Kidney epithelial cell (primary cell): ENCODE measurements around the gene STK4. TPM values are rescaled to one million over a fixed set of nuclear protein-coding genes. Genes with fewer than 3 reads are reported as not detected.

Experiments used
- DNase-seq: peaks from one replicate; pipeline ENCODE4 v3.0.0-alpha.2; 2010; ENCODE audit warnings: low read depth
- H3K27me3 ChIP-seq: 2 replicates; pipeline ENCODE4 v1.6.0; 2011; ENCODE audit warnings: low read length; ENCODE audit not compliant: control insufficient read depth, insufficient read depth
- H3K36me3 ChIP-seq: 2 replicates; pipeline ENCODE4 v1.5.1; 2011; ENCODE audit warnings: low read length; ENCODE audit not compliant: control insufficient read depth, insufficient read depth
- H3K4me3 ChIP-seq: 2 replicates; pipeline ENCODE4 v1.5.1; 2011; ENCODE audit warnings: low read depth, mild to moderate bottlenecking, control low read depth, low read length
- total RNA-seq: library from RNA; depleted of rRNA; stranded (reverse); fragments of >200 nt; gene quantifications from 2 replicates; pipeline ENCODE4 v1.2.3, GENCODE V29; 2015
- TF ChIP-seq, protein P1 (sequence below): IDR thresholded peaks from 2 replicates; pipeline ENCODE4 v1.5.1; 2011; ENCODE audit warnings: mild to moderate bottlenecking, moderate library complexity, low read length, control low read depth, inconsistent platforms; ENCODE audit not compliant: insufficient read depth, poor library complexity, severe bottlenecking

Gene STK4
- total RNA-seq, 1 donor from 2014 or later = 27.1 TPM

DNA sequence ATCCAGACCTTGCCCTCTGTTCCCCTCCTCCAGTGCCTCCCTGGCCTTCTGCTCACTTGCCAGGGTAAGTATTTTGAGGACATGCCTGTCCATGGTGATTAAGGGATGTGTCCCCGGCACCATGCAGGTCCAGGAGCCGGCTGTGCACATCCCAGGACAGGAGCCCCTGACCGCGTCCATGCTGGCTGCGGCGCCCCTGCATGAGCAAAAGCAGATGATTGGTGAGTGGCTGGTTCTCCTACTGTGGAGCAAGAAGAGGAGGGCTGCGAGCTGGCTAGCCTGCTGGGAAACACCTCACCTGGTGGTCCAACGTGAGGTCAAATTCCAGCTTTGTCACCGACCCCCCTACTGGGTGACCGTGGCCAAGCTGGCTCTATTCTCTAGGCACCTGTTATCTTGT lies 29.8 kb upstream of the STK4 start:
- Histone ChIP-seq H3K4me3 (no peak overlapping the region), H3K36me3 (no peaks in the 10 kb centered on the region), H3K27me3 (no peaks in the 10 kb centered on the region)
- TF ChIP-seq, protein P1, sequence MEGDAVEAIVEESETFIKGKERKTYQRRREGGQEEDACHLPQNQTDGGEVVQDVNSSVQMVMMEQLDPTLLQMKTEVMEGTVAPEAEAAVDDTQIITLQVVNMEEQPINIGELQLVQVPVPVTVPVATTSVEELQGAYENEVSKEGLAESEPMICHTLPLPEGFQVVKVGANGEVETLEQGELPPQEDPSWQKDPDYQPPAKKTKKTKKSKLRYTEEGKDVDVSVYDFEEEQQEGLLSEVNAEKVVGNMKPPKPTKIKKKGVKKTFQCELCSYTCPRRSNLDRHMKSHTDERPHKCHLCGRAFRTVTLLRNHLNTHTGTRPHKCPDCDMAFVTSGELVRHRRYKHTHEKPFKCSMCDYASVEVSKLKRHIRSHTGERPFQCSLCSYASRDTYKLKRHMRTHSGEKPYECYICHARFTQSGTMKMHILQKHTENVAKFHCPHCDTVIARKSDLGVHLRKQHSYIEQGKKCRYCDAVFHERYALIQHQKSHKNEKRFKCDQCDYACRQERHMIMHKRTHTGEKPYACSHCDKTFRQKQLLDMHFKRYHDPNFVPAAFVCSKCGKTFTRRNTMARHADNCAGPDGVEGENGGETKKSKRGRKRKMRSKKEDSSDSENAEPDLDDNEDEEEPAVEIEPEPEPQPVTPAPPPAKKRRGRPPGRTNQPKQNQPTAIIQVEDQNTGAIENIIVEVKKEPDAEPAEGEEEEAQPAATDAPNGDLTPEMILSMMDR = no peak
- no peak for DNase-seq

DNA sequence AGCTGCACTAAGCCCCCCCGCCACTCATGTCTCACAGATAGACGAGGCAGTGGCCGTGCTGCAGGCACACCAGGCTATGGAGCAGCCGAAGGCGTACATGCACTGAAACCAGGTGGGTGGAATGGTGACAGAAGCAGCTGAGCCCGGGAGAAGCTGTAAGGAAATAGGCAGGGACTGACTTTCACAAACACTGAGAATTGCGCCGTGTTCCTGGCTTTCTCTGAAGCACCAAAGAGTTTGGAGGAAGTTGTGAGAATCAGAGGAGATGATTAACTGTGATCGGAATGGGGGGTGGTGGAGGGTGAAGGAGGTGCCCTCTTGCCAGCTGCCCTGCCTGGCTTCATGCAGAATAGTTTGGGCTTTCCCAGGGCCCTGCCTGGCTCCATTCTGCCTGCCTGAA lies 27.7 kb upstream of the STK4 start:
- DNase-seq = no peak
- TF ChIP-seq, protein P1 = no peak
- Histone ChIP-seq H3K36me3 (peaks cover 3% of the 10 kb centered on the region), H3K27me3 (no peaks in the 10 kb centered on the region), H3K4me3 (no peak overlapping the region)

DNA sequence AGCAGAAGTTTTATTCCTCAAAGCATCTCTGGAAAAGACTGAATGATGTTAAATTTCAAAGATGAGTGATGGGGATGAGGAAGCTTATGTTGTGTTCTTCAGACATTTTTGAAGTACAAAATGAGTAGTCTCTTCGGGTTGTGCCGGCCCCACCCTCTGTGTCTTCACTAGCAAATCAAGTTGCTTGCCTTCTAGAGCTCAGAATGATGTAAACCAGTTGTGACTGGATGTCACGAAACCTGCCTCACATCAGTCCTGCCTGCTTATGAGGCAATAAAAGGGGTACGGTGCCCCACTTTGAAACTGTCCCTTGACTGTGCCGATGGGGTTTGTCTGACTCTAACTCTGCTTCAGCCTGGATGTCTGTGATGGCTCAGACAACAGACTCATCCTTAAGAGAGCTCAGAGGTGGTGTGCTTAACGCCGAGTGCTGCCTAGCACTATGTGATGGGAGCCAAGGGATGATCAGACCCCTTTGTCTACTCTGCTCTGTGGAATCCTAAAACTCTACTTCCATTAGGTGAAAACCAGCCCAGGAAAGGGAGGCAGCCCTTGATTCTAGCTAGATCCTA lies 25.1 kb upstream of the STK4 start:
- no peak overlapping the region for H3K4me3 ChIP-seq
- TF ChIP-seq, protein P1 = no peak
- no peaks in the 10 kb centered on the region for H3K27me3 ChIP-seq
- peaks cover 3% of the 10 kb centered on the region for H3K36me3 ChIP-seq
- no peak for DNase-seq

DNA sequence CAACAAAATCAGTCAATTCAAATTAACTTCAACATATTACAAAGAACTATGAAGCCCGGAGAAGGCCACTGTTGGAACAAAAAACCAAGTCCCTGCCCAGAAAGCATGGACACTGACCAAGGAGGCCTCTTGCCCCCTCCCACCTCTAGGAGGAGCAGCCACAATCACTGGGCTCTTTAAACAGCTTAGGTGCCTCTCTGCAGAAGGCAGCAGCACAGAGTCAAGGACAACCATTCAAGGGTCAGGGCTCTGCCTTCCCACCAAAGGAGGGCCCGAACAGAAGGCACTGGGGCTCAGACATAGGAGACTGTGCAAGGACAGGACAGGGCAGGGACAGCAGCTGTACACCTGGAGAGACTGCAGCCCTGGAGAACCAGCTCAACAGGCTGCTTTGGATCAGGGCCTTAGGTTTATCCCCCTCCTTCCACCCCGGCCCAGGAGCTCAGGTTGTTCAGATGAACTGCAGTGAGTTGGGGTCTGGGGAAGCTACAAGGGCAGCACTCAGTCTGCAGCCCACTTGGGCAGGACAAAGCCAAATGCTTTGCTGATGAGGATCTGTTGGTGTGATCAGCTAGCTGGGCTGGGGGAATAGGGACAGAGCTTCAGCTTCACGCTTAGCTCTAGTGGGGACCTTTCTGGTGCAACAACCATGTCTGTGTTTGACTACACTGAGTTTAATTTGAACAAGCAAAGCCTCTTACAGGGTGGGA lies 23.9 kb upstream of the STK4 start:
- H3K36me3 ChIP-seq = peaks cover 5% of the 10 kb centered on the region
- DNase-seq = no peak
- TF ChIP-seq, protein P1 = no peak
- H3K27me3 ChIP-seq = no peaks in the 10 kb centered on the region
- H3K4me3 ChIP-seq = no peak overlapping the region

DNA sequence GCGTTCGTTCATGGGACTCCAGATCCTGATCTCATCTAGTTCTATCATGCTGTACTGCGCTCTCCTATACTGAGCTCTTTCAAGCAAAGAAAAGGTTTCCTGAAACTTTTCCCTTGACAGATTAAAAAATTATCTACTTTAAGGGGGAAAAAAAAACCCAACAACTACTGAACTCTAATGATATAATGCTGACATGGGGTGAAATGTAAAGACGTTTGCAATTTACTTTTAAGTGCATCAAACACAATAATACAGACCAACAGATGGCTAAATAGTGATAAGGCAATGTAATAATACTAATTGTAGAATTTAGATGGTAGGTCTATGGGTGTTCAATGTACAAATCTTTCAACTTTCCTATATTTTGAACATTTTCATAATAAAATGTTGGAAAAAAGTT lies 22.5 kb upstream of the STK4 start:
- H3K27me3 ChIP-seq = no peaks in the 10 kb centered on the region
- DNase-seq = no peak
- H3K36me3 ChIP-seq = peaks cover 5% of the 10 kb centered on the region
- H3K4me3 ChIP-seq = no peak overlapping the region
- TF ChIP-seq, protein P1 = no peak

DNA sequence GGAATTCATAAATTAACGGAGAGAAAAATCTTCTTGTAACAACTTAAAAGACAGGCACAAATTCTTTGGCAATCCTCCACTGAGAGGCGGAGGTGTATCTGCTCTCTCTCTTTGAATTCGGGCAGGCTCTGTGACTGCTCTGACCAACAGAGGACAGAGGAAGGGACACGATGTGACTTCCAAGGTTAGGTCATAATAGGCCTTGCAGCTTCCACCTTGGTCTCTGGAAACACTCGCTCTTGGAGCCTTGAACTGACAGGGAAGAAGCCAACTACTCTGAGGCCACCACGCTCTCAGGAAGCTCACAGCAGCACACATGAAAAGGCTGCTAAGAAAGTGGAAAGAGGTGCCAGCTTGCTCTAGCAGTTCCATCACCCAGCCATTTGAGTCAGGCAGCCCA lies 21.1 kb upstream of the STK4 start:
- no peak for DNase-seq
- TF ChIP-seq, protein P1 = no peak
- Histone ChIP-seq H3K4me3 (no peak overlapping the region), H3K36me3 (peaks cover 5% of the 10 kb centered on the region), H3K27me3 (no peaks in the 10 kb centered on the region)
